Neural progenitor cell (in vitro differentiated cells): Measurements from ENCODE around the gene THEM4. TPM values are rescaled to one million over a fixed set of nuclear protein-coding genes. Genes with fewer than 3 reads are reported as not detected.

Source experiments
- DNase-seq: peaks from one replicate; pipeline ENCODE4 v3.0.0-alpha.2; 2016; ENCODE audit warnings: low spot score
- H2AFZ ChIP-seq: fragments of 200-600 bp; sonication (generic); replicated peaks from 2 replicates; pipeline ENCODE4 v1.6.1; 2016; ENCODE audit warnings: antibody characterized with exemption
- H3F3A ChIP-seq: fragments of 200-600 bp; sonication (generic); 2 replicates; pipeline ENCODE4 v1.6.1; 2016; ENCODE audit warnings: antibody characterized with exemption, low read depth
- H3K27ac ChIP-seq: fragments of 200-600 bp; sonication (generic); 2 replicates; pipeline ENCODE4 v1.5.1; 2016; ENCODE audit warnings: mild to moderate bottlenecking
- H3K27me3 ChIP-seq: fragments of 200-600 bp; sonication (generic); 2 replicates; pipeline ENCODE4 v1.6.1; 2016; ENCODE audit warnings: mild to moderate bottlenecking, moderate library complexity
- H3K36me3 ChIP-seq: fragments of 200-600 bp; sonication (generic); 2 replicates; pipeline ENCODE4 v1.5.1; 2016
- H3K4me1 ChIP-seq: fragments of 200-600 bp; sonication (generic); 2 replicates; pipeline ENCODE4 v1.6.1; 2016; ENCODE audit warnings: mixed run types
- H3K4me2 ChIP-seq: fragments of 200-600 bp; sonication (generic); 2 replicates; pipeline ENCODE4 v1.6.1; 2016
- H3K4me3 ChIP-seq: fragments of 200-600 bp; sonication (generic); 2 replicates; pipeline ENCODE4 v1.5.1; 2016
- H3K79me2 ChIP-seq: fragments of 200-600 bp; sonication (generic); 2 replicates; pipeline ENCODE4 v1.6.1; 2016; ENCODE audit warnings: low read depth
- H3K9ac ChIP-seq: fragments of 200-600 bp; sonication (generic); 2 replicates; pipeline ENCODE4 v1.6.1; 2016
- H3K9me3 ChIP-seq: fragments of 200-600 bp; sonication (generic); 2 replicates; pipeline ENCODE4 v1.5.1; 2016; ENCODE audit warnings: low read depth
- H4K20me1 ChIP-seq: fragments of 200-600 bp; sonication (generic); 2 replicates; pipeline ENCODE4 v1.6.1; 2016; ENCODE audit warnings: low read depth
- H3K27ac Mint-ChIP-seq: 3 replicates; pipeline ENCODE4 v1.8.0; 2021; ENCODE audit warnings: mixed read lengths
- H3K27me3 Mint-ChIP-seq: 2 replicates; pipeline ENCODE4 v1.8.0; 2022; ENCODE audit warnings: low read depth, mild to moderate bottlenecking, inconsistent platforms, moderate library complexity, mixed read lengths; ENCODE audit not compliant: insufficient read depth
- H3K36me3 Mint-ChIP-seq: 3 replicates; pipeline ENCODE4 v1.8.0; 2021; ENCODE audit warnings: mixed read lengths
- H3K4me1 Mint-ChIP-seq: 3 replicates; pipeline ENCODE4 v1.8.0; 2021; ENCODE audit warnings: mixed read lengths
- H3K4me3 Mint-ChIP-seq: 3 replicates; pipeline ENCODE4 v1.8.0; 2021; ENCODE audit warnings: mild to moderate bottlenecking, moderate library complexity, mixed read lengths
- H3K9me3 Mint-ChIP-seq: 3 replicates; pipeline ENCODE4 v1.8.0; 2020; ENCODE audit warnings: mixed read lengths
- CTCF ChIP-seq: fragments of 200-600 bp; sonication (generic); IDR thresholded peaks from 2 replicates; pipeline ENCODE4 v1.5.1; 2017; ENCODE audit warnings: antibody characterized with exemption, mild to moderate bottlenecking
- EZH2 ChIP-seq: fragments of 200-600 bp; sonication (generic); IDR thresholded peaks from 2 replicates; pipeline ENCODE4 v1.6.1; 2017; ENCODE audit warnings: antibody characterized with exemption, mild to moderate bottlenecking, moderate library complexity
- EZH2phosphoT487 ChIP-seq: fragments of 200-600 bp; sonication (generic); IDR thresholded peaks from 2 replicates; pipeline ENCODE4 v1.6.1; 2017; ENCODE audit warnings: antibody characterized with exemption
- total RNA-seq: library from RNA; depleted of rRNA; stranded (reverse); fragments of >200 nt; gene quantifications from 2 replicates; pipeline ENCODE4 v1.2.3, GENCODE V29; 2015; ENCODE audit warnings: low replicate concordance

THEM4 gene
- total RNA-seq, 1 donor from 2014 or later = 14.1 TPM

GRCh38 chr1:151871284-151872030 lies 37.9 kb downstream of the THEM4 start:
- peak overlapping the region; percentile 57 for H3K4me2 ChIP-seq
- Mint-ChIP-seq H3K4me3 (no peak overlapping the region), H3K27me3 (peaks cover 2% of the 10 kb centered on the region), H3K9me3 (no peaks in the 10 kb centered on the region), H3K36me3 (no peaks in the 10 kb centered on the region), H3K27ac (no peak overlapping the region), H3K4me1 (peaks cover 9% of the 10 kb centered on the region)
- H3K27ac ChIP-seq = no peak overlapping the region
- no peak overlapping the region for H3K4me3 ChIP-seq
- H3K36me3 ChIP-seq = no peaks in the 10 kb centered on the region
- TF ChIP-seq EZH2phosphoT487 = no peak
- TF ChIP-seq EZH2 = no peak
- TF ChIP-seq CTCF = no peak
- peaks cover 14% of the 10 kb centered on the region for H3K4me1 ChIP-seq
- no peak overlapping the region for H3K9ac ChIP-seq
- no peak overlapping the region for H2AFZ ChIP-seq
- peaks cover 6% of the 10 kb centered on the region for H3F3A ChIP-seq
- no peaks in the 10 kb centered on the region for H3K79me2 ChIP-seq
- no peaks in the 10 kb centered on the region for H4K20me1 ChIP-seq
- no peak for DNase-seq
- no peaks in the 10 kb centered on the region for H3K27me3 ChIP-seq
- no peaks in the 10 kb centered on the region for H3K9me3 ChIP-seq

GRCh38 chr1:151868486-151868885 lies 40.8 kb downstream of the THEM4 start:
- peaks cover 14% of the 10 kb centered on the region for H3K4me1 ChIP-seq

GRCh38 chr1:151867765-151868411 lies 41.4 kb downstream of the THEM4 start:
- Histone ChIP-seq H3K36me3 (no peaks in the 10 kb centered on the region), H3K79me2 (no peaks in the 10 kb centered on the region), H2AFZ (no peak overlapping the region), H4K20me1 (no peaks in the 10 kb centered on the region), H3K4me3 (no peak overlapping the region), H3K4me2 (no peak overlapping the region), H3K27ac (no peak overlapping the region), H3K9ac (no peak overlapping the region), H3K9me3 (no peaks in the 10 kb centered on the region), H3K4me1 (peaks cover 14% of the 10 kb centered on the region), H3K27me3 (peaks cover 26% of the 10 kb centered on the region), H3F3A (peaks cover 6% of the 10 kb centered on the region)
- H3K27ac Mint-ChIP-seq = no peak overlapping the region
- H3K4me3 Mint-ChIP-seq = no peak overlapping the region
- no peaks in the 10 kb centered on the region for H3K9me3 Mint-ChIP-seq
- peaks cover 3% of the 10 kb centered on the region for H3K27me3 Mint-ChIP-seq
- no peak for DNase-seq
- TF ChIP-seq EZH2phosphoT487 (no peak), EZH2 (no peak), CTCF (no peak)
- peaks cover 7% of the 10 kb centered on the region for H3K4me1 Mint-ChIP-seq
- H3K36me3 Mint-ChIP-seq = no peaks in the 10 kb centered on the region

More at GRCh38 chr1:151868486-151868885, 40.8 kb downstream of the THEM4 start:
- H3K4me3 Mint-ChIP-seq = no peak overlapping the region
- no peak overlapping the region for H2AFZ ChIP-seq
- H3K9me3 Mint-ChIP-seq = no peaks in the 10 kb centered on the region
- H3K36me3 ChIP-seq = no peaks in the 10 kb centered on the region
- no peak overlapping the region for H3K27ac Mint-ChIP-seq
- TF ChIP-seq EZH2 = no peak
- no peak for TF ChIP-seq EZH2phosphoT487
- TF ChIP-seq CTCF = no peak
- no peak overlapping the region for H3K4me2 ChIP-seq
- H3K27me3 ChIP-seq = peaks cover 20% of the 10 kb centered on the region
- no peak overlapping the region for H3K27ac ChIP-seq
- H4K20me1 ChIP-seq = no peaks in the 10 kb centered on the region
- H3K27me3 Mint-ChIP-seq = peaks cover 2% of the 10 kb centered on the region
- no peak for DNase-seq
- no peak overlapping the region for H3K9ac ChIP-seq
- H3K9me3 ChIP-seq = no peaks in the 10 kb centered on the region
- H3K36me3 Mint-ChIP-seq = no peaks in the 10 kb centered on the region
- H3F3A ChIP-seq = peaks cover 6% of the 10 kb centered on the region
- no peaks in the 10 kb centered on the region for H3K79me2 ChIP-seq
- H3K4me1 Mint-ChIP-seq = peaks cover 9% of the 10 kb centered on the region
- H3K4me3 ChIP-seq = no peak overlapping the region
